CD4-positive, alpha-beta T cell treated with Interleukin-4 for 1 hour (primary cell): Measurements from ENCODE around the gene SLIT1.

ENCODE experiments used
- DNase-seq, 2 donors: peaks; one replicate each; pipeline ENCODE4 v3.0.0-alpha.2; 2020 to 2022

Gene SLIT1

DNA sequence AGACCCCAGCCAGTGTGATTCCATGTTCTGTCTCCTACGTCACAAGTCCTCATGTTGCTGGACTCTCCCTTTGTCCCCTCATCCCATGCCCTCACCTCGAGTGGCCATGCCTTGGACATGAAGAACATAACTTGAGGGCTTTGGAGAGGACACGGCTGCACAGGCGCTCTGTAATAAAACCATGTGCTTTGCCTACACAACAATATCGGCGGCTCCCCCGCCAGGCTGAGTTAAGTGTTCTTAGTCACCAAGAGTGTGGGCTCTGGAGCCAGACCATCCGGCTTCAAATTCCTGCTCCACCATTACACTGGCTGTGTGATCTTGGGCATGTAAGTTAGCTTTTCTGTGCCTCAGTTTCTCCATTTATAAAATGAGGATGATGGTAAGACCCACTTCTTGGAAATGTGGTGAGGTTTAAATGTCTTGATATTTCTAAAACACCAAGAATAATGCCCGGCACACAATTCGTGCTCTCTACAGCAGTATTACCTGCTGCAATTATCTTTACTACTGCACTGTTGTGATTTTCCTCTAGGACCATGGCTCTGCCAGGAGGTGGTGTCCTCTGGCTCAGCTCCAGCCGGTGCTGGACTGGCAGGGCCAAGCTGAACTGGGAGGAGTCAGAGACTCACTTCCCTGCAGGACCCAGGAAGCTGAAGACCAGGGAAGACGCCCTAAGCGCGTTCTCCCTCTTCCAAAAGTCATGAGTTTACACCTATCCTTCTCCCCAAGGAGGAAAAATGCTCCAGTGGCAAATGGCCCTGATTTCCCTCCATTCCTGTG is 15.7 kb downstream of the SLIT1 start:
- DNase-seq: no peak

DNA sequence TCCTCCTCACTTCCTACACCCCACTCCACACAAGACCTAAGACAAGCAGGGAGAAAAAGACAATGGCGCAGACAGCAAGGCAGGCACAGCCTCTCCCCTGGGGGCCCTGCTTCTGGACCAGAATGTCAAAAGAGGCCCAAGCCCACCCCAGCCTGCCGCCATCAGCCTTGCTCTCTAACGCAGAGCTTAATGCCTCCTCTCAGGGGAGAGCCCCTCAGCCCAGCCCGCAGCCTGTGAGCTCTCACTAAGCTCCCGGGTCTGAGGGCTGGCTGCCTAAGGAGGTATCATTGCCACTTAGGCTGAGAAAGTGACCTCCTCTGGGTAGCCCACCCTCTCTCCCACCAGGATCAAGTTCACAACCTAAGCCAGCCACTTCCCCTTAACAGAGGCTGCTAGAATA is 16.7 kb downstream of the SLIT1 start:
- no peak for DNase-seq

DNA sequence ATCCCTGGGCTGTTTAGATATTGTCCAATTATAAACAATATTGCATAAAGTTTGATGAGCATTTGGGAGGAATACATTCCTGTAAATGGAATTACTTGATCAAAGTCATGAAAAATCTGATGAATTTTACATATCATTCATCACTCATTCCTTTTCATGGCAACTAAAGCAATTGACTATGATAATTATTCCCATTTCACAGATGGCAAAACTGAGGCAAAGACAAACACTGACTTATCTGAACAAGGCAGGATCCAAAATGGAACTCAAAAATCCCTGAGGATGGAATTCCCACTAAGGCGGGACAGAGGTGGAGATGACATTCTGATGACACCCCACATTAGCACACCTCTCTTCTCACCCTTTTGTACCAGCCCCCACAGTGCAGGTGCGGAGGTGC is 17.1 kb downstream of the SLIT1 start:
- no peak for DNase-seq

DNA sequence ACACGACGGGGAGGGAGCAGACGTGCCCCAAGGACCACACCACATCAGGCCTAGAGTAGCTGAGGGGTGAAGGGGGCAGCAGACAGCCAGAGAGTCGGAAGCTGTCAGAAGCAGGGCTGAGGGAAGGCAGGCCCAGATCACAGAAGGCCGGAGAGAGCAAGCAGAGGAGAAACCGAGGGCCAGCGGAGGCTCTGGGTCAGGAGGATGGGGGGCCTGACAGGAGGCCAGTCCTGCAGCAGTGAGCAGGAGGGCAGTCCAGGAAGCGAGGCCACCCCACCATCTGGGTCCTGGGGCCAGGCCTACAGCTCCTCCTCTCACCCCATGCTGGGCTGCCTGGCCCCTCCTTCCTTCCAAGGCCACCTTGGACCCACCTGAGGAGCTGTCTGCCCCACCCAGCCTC is 20.3 kb downstream of the SLIT1 start:
- no peak for DNase-seq

DNA sequence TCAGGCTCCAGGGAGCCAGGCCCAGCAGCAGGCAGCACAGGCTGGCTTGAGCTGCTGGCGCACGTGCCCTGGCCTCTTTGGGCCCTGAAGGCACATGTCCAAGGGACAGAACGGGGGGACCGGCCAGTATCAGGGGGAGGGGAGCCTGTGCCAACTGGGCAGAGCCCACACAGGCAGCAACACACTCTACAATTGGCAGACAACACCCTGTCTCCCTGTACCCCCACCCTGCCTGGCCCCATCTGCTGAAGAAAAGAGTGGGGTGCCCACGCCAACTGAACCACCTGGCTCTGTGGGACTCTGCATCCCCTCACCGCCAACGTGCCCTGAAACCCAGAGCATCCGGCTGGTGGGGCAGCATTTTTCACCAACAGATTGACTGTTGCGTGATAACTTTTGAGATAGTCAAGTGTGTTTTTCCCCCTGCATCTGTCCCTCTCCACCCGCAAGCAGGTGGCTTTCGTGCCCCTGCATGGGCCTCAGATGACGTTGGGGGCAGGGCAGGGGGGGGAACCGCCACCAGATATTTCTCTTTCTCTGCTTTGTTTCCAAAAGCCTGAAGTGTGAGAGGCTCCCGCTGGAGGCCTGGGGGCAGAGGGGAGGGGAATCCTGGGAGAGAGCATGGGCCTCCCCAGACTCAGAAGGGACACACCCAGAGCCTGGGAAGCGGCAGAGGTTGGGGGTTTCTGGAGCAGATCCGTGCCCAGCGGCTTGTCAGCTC is 21.8 kb downstream of the SLIT1 start:
- DNase-seq: no peak

DNA sequence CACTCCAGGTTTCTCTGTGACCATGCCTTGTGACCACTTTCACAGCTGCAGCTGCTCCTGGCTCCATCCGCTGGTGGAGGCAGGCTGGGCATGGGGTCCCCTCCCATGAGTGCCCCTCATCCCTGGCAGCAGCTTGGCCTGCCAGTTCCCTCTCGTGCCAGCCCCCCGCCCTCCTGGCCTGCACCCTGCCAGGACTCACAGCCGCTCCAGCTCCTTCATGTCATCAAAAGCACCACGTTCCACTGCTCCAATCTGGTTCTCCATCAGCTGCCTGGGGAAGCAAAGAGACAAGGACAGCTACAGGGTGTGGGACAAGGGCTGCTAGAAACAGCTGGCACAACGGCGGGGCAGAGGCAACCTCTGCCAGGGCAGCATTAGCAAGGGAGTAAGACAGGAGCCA is 22.6 kb downstream of the SLIT1 start:
- no peak for DNase-seq

DNA sequence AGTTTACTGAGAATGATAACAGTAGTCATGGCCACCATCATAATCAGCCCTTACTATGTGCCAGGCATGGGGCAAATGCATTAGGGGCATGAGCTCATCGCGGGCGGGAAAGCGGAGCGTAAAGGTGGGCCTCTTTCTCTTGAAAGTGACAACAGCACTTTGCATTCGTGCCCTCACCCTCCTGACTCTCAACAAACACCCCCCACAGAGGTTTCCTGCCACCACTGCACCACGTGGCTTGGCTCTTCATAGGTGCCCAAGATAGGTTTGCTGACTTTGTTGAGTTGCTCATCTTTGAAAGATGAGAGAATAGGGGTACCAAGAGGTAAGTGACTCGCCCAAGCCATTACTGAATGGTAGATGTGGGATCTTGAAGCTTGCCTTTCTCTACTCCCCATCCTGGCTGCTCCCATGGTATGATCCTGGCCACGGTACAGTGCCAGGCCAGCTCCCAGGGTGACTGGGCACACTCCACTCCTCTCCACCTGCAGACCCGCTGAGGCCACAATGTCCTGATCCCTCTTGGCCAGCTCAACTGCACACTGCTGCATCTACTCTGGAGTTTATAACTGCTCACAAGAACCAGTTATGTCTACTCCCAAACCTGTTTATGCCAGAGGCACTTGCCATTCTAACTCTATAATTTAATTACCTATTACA is 26.0 kb downstream of the SLIT1 start:
- DNase-seq: no peak

DNA sequence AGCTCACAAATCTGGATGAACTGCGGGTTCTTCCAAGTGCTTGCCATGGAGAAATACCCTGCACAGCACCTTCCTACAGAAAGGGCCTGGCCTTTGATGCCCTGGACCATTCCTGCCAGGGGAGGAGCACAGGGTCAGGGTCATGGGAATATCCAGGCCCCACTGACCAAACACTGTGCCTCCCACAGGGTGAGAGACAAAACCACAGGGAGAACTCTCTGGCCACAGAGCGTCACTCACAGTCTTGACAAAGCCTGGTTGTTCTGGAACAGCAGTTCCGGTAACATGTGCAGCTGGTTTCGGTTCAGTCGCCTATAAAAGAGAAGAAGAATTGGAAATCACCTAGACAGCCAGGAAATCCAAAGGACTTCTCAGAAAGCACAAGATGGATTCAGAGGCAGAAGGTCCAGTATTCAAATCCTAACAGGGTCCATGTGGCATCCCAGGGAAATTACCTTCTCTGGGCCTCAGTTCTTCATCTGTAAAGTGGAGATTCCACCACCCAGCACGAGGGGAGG is 28.1 kb downstream of the SLIT1 start:
- no peak for DNase-seq

DNA sequence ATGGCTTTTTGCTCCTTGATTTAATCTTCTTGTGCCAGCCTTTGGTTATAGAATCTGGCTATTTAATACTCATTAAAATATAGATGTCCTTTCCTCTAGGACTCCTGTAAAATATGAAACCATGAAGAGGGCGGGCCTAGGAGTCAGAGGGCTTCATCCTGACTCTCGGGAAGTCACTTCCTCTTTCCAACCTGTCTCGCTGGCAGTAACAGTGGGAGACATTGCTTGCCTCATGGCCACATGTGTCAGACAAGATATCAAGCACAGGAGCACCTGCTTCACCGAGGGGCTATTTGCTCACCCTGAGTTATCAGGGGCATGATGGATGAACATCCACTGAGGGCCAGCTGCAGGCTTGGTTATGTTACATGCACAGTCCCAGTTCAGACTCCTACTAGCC is 31.0 kb downstream of the SLIT1 start:
- DNase-seq: no peak

DNA sequence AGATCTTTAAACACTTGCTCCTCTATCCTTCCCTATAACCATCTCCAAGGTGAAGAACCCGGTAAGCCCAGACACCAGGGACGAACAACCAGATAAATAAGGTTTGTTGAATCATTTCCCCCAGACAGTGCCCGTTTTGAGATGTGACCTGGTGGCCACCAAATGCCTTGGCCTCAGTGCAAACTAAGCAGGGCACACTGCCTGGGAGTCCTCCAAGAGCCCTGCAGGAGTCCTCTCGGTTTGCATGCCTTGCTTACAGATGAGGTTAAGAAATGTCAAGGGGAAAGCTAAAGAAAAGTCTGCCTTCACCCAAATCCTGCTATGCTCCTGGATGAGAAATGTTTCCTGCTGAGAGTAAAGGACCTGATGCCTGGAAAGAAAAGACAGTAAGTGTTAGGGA is 31.6 kb downstream of the SLIT1 start:
- no peak for DNase-seq

DNA sequence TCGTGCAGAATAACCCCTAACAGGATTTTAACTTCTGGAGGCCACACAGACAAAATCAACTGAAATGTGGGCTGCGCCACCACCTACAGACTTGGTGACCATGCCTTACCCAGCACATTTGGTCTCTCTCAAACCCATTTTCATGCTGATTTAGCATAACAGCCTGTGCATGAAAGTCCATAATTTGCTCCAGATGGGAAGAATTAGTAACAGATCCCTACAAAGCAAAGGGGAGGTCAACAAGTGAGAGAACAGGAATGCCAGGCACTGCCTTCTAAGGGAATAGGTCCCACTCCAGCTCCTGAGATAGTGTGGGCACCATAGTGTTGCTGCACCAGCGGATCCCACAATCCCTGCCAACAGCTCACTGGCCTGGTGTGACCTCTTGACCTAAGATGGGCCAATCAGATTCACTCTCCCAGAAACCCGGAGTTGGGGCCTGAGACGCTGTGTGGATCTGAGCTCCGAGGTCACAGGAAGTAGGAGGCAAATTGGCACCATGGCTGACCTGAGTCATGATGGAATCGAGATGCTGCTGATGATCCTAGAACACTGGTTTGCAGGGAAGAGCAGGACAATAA is 32.4 kb downstream of the SLIT1 start:
- no peak for DNase-seq

DNA sequence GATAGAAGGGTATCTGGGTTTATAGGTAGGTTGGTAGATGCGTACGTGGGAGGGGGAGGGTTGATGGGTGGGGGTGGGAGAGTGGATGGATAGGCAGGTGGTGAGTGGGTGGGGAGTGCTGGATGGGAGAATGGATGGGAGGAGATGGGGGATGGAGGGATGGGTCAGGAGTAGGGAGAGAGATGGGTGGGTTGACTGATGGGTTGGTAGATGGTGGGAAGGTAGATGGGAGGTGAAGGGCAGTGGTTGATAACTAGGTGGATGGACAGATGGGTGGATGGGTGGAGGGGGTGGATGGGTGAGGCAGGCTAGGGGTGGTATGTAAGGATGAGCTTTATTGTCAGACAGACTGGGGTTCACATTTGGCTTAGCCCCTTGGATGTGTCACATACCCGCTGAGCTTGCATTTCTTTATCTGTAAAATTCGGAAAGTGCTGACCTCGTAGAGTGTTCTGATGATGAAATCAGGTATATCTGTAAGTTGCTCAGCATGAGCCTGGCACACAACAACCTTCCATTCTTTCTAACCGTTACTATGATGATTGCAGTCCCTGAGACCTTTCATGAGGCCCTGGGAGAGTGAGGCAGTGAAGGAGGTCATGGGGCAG is 34.3 kb downstream of the SLIT1 start:
- DNase-seq: no peak

DNA sequence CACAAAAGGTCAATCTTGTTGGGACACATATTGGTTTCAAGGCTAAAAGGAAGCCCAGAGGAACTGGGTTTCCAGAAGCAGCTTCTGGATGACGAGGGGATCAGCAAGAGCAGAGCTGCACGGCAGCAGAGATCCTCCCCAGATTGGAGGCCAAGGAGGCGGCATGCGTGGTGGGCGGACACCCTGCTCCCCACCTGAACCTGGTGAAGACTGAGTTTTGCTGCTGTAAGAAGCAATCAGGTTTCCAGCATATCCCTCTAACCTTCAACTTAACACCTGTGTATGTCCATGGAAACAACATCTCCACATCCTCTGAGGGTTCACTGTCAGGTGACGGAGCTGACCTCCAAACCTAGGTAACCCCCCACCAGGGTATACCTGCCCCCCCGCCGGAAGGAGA is 35.1 kb downstream of the SLIT1 start:
- DNase-seq: no peak

DNA sequence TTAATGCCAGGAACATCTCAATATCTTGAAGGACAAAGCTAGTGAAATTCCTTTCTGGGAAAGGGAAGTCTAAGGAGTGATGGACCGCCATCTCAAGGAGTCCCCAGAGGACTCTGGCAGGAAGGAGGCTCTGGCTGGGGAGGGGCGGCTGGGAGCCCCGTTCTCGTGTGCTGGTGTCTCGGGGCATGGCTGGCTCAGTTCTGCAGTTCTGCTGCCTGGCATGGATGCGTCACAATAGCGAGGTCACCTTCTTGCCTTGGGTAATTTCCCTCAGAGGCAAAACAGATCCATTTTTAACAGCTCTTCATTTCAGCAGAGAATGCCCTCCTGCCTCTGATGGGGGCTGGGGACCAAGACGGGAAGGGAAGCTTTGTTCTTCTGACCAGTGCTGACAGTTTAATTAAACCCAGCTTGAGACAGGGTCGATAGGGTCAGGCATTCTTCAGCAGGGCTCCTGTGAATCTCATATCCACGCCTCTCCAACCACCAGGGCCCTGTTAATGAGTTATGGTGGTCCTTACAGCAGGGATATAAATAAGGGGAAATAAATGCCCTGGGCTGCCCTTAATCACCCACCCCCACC is 35.7 kb downstream of the SLIT1 start:
- no peak for DNase-seq

DNA sequence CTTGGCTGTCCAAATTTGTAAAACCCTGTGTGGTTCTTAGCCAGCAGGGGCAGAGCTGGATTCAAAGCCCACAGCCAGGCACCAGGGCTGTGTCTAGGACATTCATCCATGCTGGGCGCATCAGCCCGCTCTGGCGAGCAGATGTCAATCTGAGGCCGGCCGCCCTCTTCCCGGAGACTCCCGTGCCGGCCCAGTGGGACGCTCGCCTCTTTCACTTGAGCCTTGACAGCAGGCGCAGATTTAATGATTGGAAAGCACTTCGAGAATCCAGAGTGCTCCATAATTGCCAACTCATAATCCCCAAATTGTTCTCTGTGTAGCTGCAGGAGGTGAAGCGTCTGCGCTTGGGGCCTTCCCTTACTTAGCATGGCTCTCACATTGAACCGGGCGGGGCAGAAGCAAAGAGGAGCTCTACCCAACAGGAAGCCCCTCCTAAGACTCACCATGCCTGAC is 36.7 kb downstream of the SLIT1 start:
- DNase-seq: no peak

DNA sequence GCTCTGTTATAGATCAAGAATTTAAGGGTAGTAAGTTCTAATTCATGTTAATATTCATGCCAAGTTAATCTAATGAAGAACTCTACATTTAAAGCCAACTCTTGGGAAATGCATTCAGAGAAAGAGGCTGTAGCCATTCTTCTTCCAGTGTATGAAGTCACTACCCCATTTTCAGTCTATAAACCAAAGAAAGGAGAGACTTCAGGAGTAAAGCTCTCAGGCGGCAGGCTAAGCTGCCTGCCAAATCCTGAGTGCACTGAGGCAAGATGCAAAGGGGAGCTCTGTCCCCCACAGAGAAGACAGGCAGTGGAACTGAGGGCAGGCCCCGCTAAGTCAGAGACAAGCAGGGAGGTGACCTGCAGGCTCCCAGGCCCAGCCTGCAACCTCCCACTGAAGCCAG is 41.5 kb downstream of the SLIT1 start:
- no peak for DNase-seq

DNA sequence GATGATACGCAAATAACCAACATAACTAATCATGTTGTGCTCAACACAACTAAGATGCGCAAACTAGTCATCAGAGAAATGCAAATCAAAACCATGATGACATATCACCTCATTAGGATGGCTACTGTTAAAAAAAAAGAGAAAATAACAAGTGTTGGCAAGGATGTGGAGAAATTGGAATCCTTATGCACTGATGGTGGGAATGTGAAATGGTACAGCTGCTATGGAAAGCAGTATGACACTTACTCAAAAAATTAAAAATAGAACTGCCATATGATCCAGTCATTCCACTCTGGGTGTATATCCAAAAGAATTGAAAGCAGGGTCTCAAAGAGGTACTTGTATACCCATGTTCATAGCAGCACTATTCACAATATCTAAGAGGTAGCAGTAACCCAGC is 42.9 kb downstream of the SLIT1 start:
- no peak for DNase-seq

DNA sequence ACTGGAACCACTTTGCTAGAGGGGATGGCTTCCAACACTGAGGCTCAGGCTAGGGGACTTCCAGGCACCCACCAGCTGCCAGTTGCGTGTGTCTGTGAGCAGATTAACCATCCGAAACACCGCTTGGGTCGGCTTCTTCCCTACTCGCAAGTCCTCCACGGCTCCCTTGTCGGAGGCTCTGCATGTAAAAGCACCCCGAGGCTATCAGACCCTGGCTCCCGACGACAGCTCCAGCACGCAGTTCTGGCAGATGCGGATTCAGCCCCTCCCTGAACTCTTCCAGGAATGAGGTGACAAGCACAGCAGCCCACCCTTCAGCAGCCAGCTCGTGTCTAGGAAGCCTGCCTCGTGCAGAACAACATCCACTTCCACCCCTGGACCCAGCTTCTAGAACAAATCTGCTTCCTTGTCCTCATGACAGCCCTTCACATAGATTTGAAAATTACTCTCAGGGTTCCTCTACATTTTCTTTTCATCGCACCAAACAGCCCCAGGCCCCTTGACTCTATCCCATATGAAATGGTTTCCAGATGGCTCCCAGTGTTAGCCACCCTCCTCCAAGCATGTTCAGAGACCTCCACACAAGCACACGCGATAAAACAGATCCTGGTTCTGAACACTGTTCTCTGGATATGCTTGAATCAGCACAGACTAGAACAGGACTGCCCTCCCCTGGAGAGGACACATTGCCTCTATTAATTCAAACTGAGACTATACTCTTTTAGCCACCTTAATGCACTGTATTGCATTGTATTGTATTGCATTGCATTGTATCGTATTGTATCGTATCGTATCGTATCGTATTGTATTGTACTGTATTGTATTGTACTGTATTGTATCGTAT is 44.6 kb downstream of the SLIT1 start:
- DNase-seq: no peak

DNA sequence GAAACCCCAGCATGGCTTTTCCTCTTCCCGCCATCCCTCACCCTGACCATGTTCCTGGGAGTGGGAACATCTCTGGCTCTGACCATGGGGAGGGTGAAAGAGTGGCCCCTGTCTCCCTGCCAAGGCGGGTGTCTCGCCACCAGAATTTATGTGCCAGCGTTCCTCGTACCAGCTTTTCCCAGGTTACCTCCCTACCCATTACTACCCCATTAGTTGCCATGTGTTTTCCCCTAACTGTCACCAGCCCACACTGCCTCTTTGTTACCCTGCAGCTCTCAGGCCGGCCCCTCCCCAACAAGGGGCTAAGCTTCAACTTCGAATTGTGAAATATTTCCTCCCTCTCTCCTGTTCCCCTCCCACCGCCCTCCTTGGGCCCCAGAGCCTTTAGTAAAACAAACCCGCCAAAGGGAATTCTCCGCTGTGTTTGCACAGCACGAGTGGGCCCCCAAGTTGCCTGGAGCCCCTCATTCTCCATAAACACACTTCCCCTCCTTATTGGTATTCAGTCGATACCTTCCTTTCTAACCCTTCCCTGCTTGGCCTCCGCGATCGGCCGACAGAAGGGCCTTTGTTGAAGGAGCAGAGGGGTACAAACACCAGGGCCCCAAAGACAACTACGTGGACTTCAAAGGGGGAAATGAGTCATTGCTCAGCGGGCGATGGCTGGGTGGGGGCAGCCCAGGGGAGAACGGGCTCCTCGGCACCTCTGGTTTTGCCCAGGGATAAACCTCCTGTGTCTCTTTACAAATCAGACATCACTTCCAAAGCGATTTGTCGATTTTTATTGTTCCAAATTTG is 45.5 kb downstream of the SLIT1 start:
- DNase-seq: no peak

DNA sequence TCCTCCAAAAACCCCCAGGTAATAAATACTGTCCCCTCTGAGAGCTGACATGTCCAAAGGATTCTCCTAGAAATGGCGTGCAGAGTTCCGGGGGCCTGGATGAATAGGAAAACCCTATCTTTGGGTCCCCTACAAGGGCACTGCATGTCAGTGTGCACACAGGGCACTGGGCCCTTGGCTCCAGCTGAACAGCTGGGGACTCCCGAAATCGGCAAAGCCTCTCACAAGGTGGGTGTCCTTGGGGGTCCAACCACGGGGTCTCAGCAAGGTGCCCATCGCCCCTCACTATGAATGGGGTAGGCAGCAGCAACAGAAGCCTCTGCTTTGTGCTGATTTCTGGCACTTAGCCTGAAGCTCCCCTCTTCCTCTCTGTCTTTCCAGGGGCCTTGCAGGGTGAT is 46.1 kb downstream of the SLIT1 start:
- no peak for DNase-seq

DNA sequence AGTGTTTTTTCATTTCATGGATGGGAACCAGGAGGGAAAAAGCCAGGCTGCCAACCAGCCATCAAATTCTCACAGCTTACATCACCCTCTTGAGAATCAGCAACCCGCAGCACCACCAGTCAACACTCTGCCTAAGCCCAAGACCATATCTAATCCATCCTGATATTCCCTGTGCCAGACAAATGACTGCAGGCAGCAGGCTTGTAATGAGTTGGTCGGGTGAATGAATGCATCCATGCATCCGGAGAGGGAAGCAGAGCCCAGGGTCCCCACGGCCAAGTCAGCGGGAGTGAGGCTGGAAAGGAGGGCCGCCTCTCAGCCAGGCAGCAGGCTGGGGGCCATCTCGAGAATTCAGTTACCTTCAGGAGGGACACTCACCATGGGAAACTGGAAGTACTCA is 46.9 kb downstream of the SLIT1 start:
- DNase-seq: no peak
